IMR-90 (cell line): ENCODE measurements around the gene VEGFC. TPM values are rescaled to one million over a fixed set of nuclear protein-coding genes. Genes with fewer than 3 reads are reported as not detected.

Experiments used
- ATAC-seq: fragments of 200-7000 bp; cut with Tn5 transposase; 2 replicates; pipeline ENCODE4 v1.9.1; 2020; ENCODE audit warnings: low read depth, mild to moderate bottlenecking, moderate library complexity
- BruUV-seq: library from RNA; stranded (reverse); fragments of 400-500 nt; replicated peaks from 2 replicates; lab custom pipeline; 2021; lab: Mats Ljungman, UMichigan
- CTCF ChIA-PET: fragments of 300-600 bp; formaldehyde crosslinking; extraction: SDS; loops from one replicate; lab custom pipeline; 2021; ENCODE audit warnings: antibody characterized with exemption; lab: Yijun Ruan, JAX
- POLR2A ChIA-PET: fragments of 300-600 bp; sonication (Branson Sonifier 250); formaldehyde crosslinking; loops from one replicate; lab custom pipeline; 2022; ENCODE audit warnings: antibody characterized with exemption; ENCODE audit not compliant: unreplicated experiment; lab: Charles Lee
- DNase-seq: peaks from one replicate; pipeline ENCODE4 v3.0.0; 2013
- H2AFZ ChIP-seq: replicated peaks from 2 replicates; pipeline ENCODE3; 2013; ENCODE audit warnings: low read length, mild to moderate bottlenecking; ENCODE audit not compliant: poor library complexity
- H2AK5ac ChIP-seq: 2 replicates; pipeline ENCODE4 v1.6.1; 2013; ENCODE audit warnings: low read depth, low read length, inconsistent platforms
- H2AK9ac ChIP-seq: replicated peaks from 2 replicates; pipeline ENCODE3; 2013; ENCODE audit warnings: mild to moderate bottlenecking, low read depth, low read length, moderate library complexity; ENCODE audit not compliant: poor library complexity
- H2BK120ac ChIP-seq: 2 replicates; pipeline ENCODE4 v1.6.1; 2013; ENCODE audit warnings: low read depth, low read length, inconsistent platforms
- H2BK15ac ChIP-seq: 3 replicates; pipeline ENCODE4 v1.6.1; 2013; ENCODE audit warnings: low read depth, low read length, inconsistent platforms
- H2BK20ac ChIP-seq: 2 replicates; pipeline ENCODE4 v1.6.1; 2013; ENCODE audit warnings: low read depth, mild to moderate bottlenecking, inconsistent platforms, low read length, moderate library complexity
- H2BK5ac ChIP-seq: 2 replicates; pipeline ENCODE4 v1.6.1; 2013; ENCODE audit warnings: mild to moderate bottlenecking, low read depth, low read length, inconsistent platforms; ENCODE audit not compliant: poor library complexity, severe bottlenecking
- H3K14ac ChIP-seq: replicated peaks from 2 replicates; pipeline ENCODE4 v1.6.1; 2013; ENCODE audit warnings: low read depth, low read length, inconsistent platforms
- H3K18ac ChIP-seq: 2 replicates; pipeline ENCODE4 v1.6.1; 2013; ENCODE audit warnings: low read depth, low read length, control low read depth
- H3K23ac ChIP-seq: 2 replicates; pipeline ENCODE4 v1.6.1; 2013; ENCODE audit warnings: low read depth, low read length, inconsistent platforms
- H3K27ac ChIP-seq: 2 replicates; pipeline ENCODE4 v1.5.1; 2013; ENCODE audit warnings: mild to moderate bottlenecking, control low read depth, low read length; ENCODE audit not compliant: insufficient read depth
- H3K27me3 ChIP-seq: 2 replicates; pipeline ENCODE4 v1.6.1; 2013; ENCODE audit warnings: low read length; ENCODE audit not compliant: control insufficient read depth, insufficient read depth
- H3K36me3 ChIP-seq: 2 replicates; pipeline ENCODE4 v1.6.1; 2013; ENCODE audit warnings: low read length, mixed read lengths; ENCODE audit not compliant: control insufficient read depth, insufficient read depth
- H3K4ac ChIP-seq: 2 replicates; pipeline ENCODE4 v1.6.1; 2013; ENCODE audit warnings: low read depth, low read length, inconsistent platforms
- H3K4me1 ChIP-seq: 2 replicates; pipeline ENCODE4 v1.6.1; 2013; ENCODE audit warnings: low read length, mixed read lengths; ENCODE audit not compliant: control insufficient read depth, insufficient read depth
- H3K4me2 ChIP-seq: 2 replicates; pipeline ENCODE4 v1.6.1; 2013; ENCODE audit warnings: low read depth, mild to moderate bottlenecking, control low read depth, low read length, moderate library complexity
- H3K4me3 ChIP-seq: 2 replicates; pipeline ENCODE4 v1.5.1; 2013; ENCODE audit warnings: low read depth, mild to moderate bottlenecking, control low read depth, low read length, moderate library complexity; ENCODE audit not compliant: insufficient read depth
- H3K56ac ChIP-seq: 2 replicates; pipeline ENCODE4 v1.6.1; 2013; ENCODE audit warnings: low read length, inconsistent platforms; ENCODE audit not compliant: insufficient read depth; ENCODE audit errors: extremely low read depth
- H3K79me1 ChIP-seq, 2 experiments: 2 replicates each; pipeline ENCODE4 v1.6.1; 2013; ENCODE audit warnings: low read length in 2 of 2, inconsistent platforms in 1 of 2, low read depth in 1 of 2
- H3K9ac ChIP-seq: 2 replicates; pipeline ENCODE4 v1.6.1; 2013; ENCODE audit warnings: low read depth, low read length, control low read depth
- H3K9me1 ChIP-seq: 2 replicates; pipeline ENCODE4 v1.6.1; 2013; ENCODE audit warnings: low read length, inconsistent platforms; ENCODE audit not compliant: insufficient read depth
- H3K9me3 ChIP-seq: 2 replicates; pipeline ENCODE4 v1.6.1; 2013; ENCODE audit warnings: low read length; ENCODE audit not compliant: control insufficient read depth, insufficient read depth
- H4K20me1 ChIP-seq: 2 replicates; pipeline ENCODE4 v1.6.1; 2013; ENCODE audit warnings: low read length, inconsistent platforms; ENCODE audit not compliant: insufficient read depth
- H4K5ac ChIP-seq: 2 replicates; pipeline ENCODE4 v1.6.1; 2013; ENCODE audit warnings: mild to moderate bottlenecking, low read depth, low read length, control low read depth
- H4K8ac ChIP-seq, 2 experiments: 2 replicates each; pipeline ENCODE4 v1.6.1; 2013; ENCODE audit warnings: low read depth in 2 of 2, low read length in 2 of 2, control low read depth in 1 of 2, inconsistent platforms in 1 of 2
- H4K91ac ChIP-seq: 2 replicates; pipeline ENCODE4 v1.6.1; 2013; ENCODE audit warnings: low read depth, low read length, inconsistent platforms; ENCODE audit not compliant: insufficient read depth
- CTCF ChIP-seq: conservative IDR thresholded peaks from 2 replicates; pipeline ENCODE4 v1.5.1; 2012; ENCODE audit warnings: mild to moderate bottlenecking, low read depth, low read length, improper control_type of control experiment
- ELK1 ChIP-seq: fragments of 150-350 bp; IDR thresholded peaks from 2 replicates; pipeline ENCODE4 v1.6.1; 2016; ENCODE audit warnings: low read depth, mild to moderate bottlenecking, low read length, moderate library complexity, borderline replicate concordance
- FOS ChIP-seq: fragments of 150-350 bp; IDR thresholded peaks from 2 replicates; pipeline ENCODE4 v1.6.1; 2016; ENCODE audit warnings: low read depth, low read length
- NFE2L2 ChIP-seq: fragments of 150-350 bp; IDR thresholded peaks from 2 replicates; pipeline ENCODE4 v1.6.1; 2016; ENCODE audit warnings: low read depth, mild to moderate bottlenecking, low read length
- POLR2A ChIP-seq: IDR thresholded peaks from 2 replicates; pipeline ENCODE4 v1.6.1; 2012; ENCODE audit warnings: mild to moderate bottlenecking, low read depth, low read length
- RAD21 ChIP-seq: IDR thresholded peaks from 2 replicates; pipeline ENCODE4 v1.6.1; 2012; ENCODE audit warnings: low read length, improper control_type of control experiment
- WGBS, 2 experiments: methylation state at CpG; one replicate each; pipeline versions ENCODE4 v1.1.5 to v1.1.7; 2013; ENCODE audit warnings: missing lambda C conversion rate in 2 of 2; ENCODE audit not compliant: insufficient read length in 1 of 2; ENCODE audit errors: extremely low coverage in 2 of 2; 5-methylcytosine and 5-hydroxymethylcytosine counted together
- dilution Hi-C: fragments of 300-500 bp; cut with HindIII; formaldehyde crosslinking; loops from one replicate; pipeline ENCODE4 v1.14.3; 2018; ENCODE audit warnings: low sequenced_read_pairs; ENCODE audit not compliant: unreplicated experiment
- in situ Hi-C: fragments of 300-500 bp; cut with MboI; formaldehyde crosslinking; loops from 3 replicates; pipeline ENCODE4 v1.14.3; 2019; ENCODE audit warnings: low sequenced_read_pairs, inconsistent platforms, mixed read lengths
- intact Hi-C: fragments of 100-400 bp; cut with micrococcal nuclease; formaldehyde crosslinking; loops from 2 replicates; pipeline ENCODE4 v1.10.0; 2022
- polyA plus RNA-seq, 3 experiments: library from polyadenylated mRNA; depleted of rRNA; stranded (reverse); fragments of >200 nt; gene quantifications; 2 replicates each; pipeline ENCODE4 v1.2.3, GENCODE V29; 2012; ENCODE audit warnings: low replicate concordance in 1 of 3
- total RNA-seq: library from RNA; depleted of rRNA; stranded (reverse); fragments of >200 nt; gene quantifications from 2 replicates; pipeline ENCODE4 v1.2.3, GENCODE V29; 2012

The VEGFC gene
- total and polyA plus RNA-seq, 2 of the 4 experiments (the other 2 are of a cell fraction) = 22.9 to 49.7 TPM

GRCh38 chr4:176717237-176717636 is 75.5 kb downstream of the VEGFC start:
- DNase-seq (no peak), ATAC-seq (no peak)
- Histone ChIP-seq H3K18ac (no peak overlapping the region), H3K56ac (no peak overlapping the region), H3K79me1 (peaks cover 11 to 39% of the 10 kb centered on the region in 2 experiments), H3K4ac (no peak overlapping the region), H2BK15ac (no peak overlapping the region), H3K9me1 (0 out of 2 replicates have a peak, but pooled peaks cover 9% of the 10 kb centered on the region), H3K9me3 (no peaks in the 10 kb centered on the region), H4K5ac (no peak overlapping the region), H2BK5ac (no peak overlapping the region), H2BK20ac (no peak overlapping the region), H4K20me1 (peaks cover 3% of the 10 kb centered on the region; the same call in 1 of the 2 replicates), H3K23ac (no peak overlapping the region), H3K36me3 (peaks cover 4% of the 10 kb centered on the region), H2BK120ac (no peak overlapping the region), H3K4me2 (no peak overlapping the region), H4K91ac (no peak overlapping the region), H3K27ac (no peak overlapping the region), H2AK5ac (no peak overlapping the region), H3K14ac (no peak overlapping the region), H3K4me3 (no peak overlapping the region), H3K27me3 (no peaks in the 10 kb centered on the region), H4K8ac (no peak overlapping the region), H3K4me1 (no peaks in the 10 kb centered on the region), H2AK9ac (no peak overlapping the region), H3K9ac (no peak overlapping the region), H2AFZ (no peak overlapping the region)
- ChIA-PET POLR2A (no interaction called here), CTCF (no interaction called here)
- WGBS, 2 experiments = no CpG with 5 or more reads among the region's 2 CpGs
- intact Hi-C loops (no loop called here), in situ Hi-C loops (no loop called here), dilution Hi-C loops (no loop called here)
- no peak for TF ChIP-seq CTCF
- TF ChIP-seq ELK1 = no peak
- TF ChIP-seq NFE2L2 = no peak
- TF ChIP-seq RAD21 = no peak
- no peak for TF ChIP-seq FOS
- TF ChIP-seq POLR2A = no peak
- no TSS peak for BruUV-seq
